HepG2 (cell line): ENCODE measurements around the gene PODXL2. TPM values are rescaled to one million over a fixed set of nuclear protein-coding genes. Genes with fewer than 3 reads are reported as not detected.

Source experiments
- EED ChIP-seq: sonication (generic); formaldehyde crosslinking; IDR thresholded peaks from 2 replicates; pipeline ENCODE4 v1.5.0; 2020; ENCODE audit warnings: mild to moderate bottlenecking, missing genetic modification reagents
- KLF11 ChIP-seq: IDR thresholded peaks from 2 replicates; pipeline ENCODE4 v1.6.1; 2016; ENCODE audit warnings: missing compliant biosample characterization
- MEIS2 ChIP-seq: sonication (generic); formaldehyde crosslinking; IDR thresholded peaks from 2 replicates; pipeline ENCODE4 v1.9.0; 2021; ENCODE audit warnings: mild to moderate bottlenecking, missing genetic modification reagents
- NFIB ChIP-seq: sonication (generic); formaldehyde crosslinking; IDR thresholded peaks from 2 replicates; pipeline ENCODE4 v1.9.0; 2021; ENCODE audit warnings: missing genetic modification reagents, mild to moderate bottlenecking, borderline replicate concordance
- NR3C1 ChIP-seq: sonication (generic); formaldehyde crosslinking; IDR thresholded peaks from 2 replicates; pipeline ENCODE4 v1.4.0; 2020; ENCODE audit warnings: missing genetic modification reagents
- RXRB ChIP-seq: IDR thresholded peaks from 2 replicates; pipeline ENCODE4 v1.6.1; 2016; ENCODE audit warnings: borderline replicate concordance, missing genetic modification reagents, missing compliant biosample characterization
- SRY ChIP-seq: sonication (generic); formaldehyde crosslinking; IDR thresholded peaks from 2 replicates; pipeline ENCODE4 v1.8.0; 2022; ENCODE audit warnings: mild to moderate bottlenecking, missing genetic modification reagents
- ZNF354B ChIP-seq: sonication (generic); formaldehyde crosslinking; IDR thresholded peaks from 2 replicates; pipeline ENCODE4 v1.8.0; 2022; ENCODE audit warnings: mild to moderate bottlenecking, missing genetic modification reagents
- ZNF674 ChIP-seq: sonication (generic); formaldehyde crosslinking; IDR thresholded peaks from 2 replicates; pipeline ENCODE4 v1.5.0; 2020; ENCODE audit warnings: low read depth, mild to moderate bottlenecking, missing genetic modification reagents
- ZNF749 ChIP-seq: sonication (generic); formaldehyde crosslinking; IDR thresholded peaks from 2 replicates; pipeline ENCODE4 v1.8.0; 2022; ENCODE audit warnings: mild to moderate bottlenecking, missing genetic modification reagents, moderate library complexity, borderline replicate concordance
- polyA plus RNA-seq, 8 experiments: library from polyadenylated mRNA; depleted of rRNA in 3 of 8; stranded (reverse) in 7 of 8; unstranded in 1 of 8; fragments of >200 nt; fragmentation: Illumina TruSeq in 4 of 8; extraction: Trizol in 4 of 8; gene quantifications; 2 replicates each; pipeline versions ENCODE4 v1.2.1 to v1.2.3, GENCODE V29; 2011 to 2016; ENCODE audit warnings: low read depth in 4 of 8, missing spikeins in 1 of 8, mixed read lengths in 1 of 8; ENCODE audit not compliant: insufficient read depth in 1 of 8
- total RNA-seq, 5 experiments: library from RNA; depleted of rRNA; stranded (reverse); fragments of >200 nt; fragmentation: Illumina TruSeq; extraction: Trizol; gene quantifications; 2 replicates each; pipeline ENCODE4 v1.2.3, GENCODE V29; 2016; ENCODE audit warnings: low read depth in 1 of 5
- TF ChIP-seq, protein P1 (sequence below): sonication (generic); formaldehyde crosslinking; IDR thresholded peaks from 2 replicates; pipeline ENCODE4 v1.8.0; 2022; ENCODE audit warnings: missing genetic modification reagents, mild to moderate bottlenecking, inconsistent platforms, borderline replicate concordance
- TF ChIP-seq, protein P2 (sequence below): sonication (generic); formaldehyde crosslinking; IDR thresholded peaks from 2 replicates; pipeline ENCODE4 v1.5.0; 2020; ENCODE audit warnings: missing genetic modification reagents
- TF ChIP-seq, protein P3 (sequence below): sonication (generic); formaldehyde crosslinking; IDR thresholded peaks from 2 replicates; pipeline ENCODE4 v1.5.0; 2020; ENCODE audit warnings: missing genetic modification reagents
- TF ChIP-seq, protein P4 (sequence below): sonication (generic); formaldehyde crosslinking; IDR thresholded peaks from 2 replicates; pipeline ENCODE4 v1.8.0; 2022; ENCODE audit warnings: missing genetic modification reagents, mild to moderate bottlenecking, moderate library complexity, borderline replicate concordance
- TF ChIP-seq, protein P5 (sequence below): sonication (generic); formaldehyde crosslinking; IDR thresholded peaks from 2 replicates; pipeline ENCODE4 v1.8.0; 2023; ENCODE audit warnings: mild to moderate bottlenecking, missing genetic modification reagents
- TF ChIP-seq, protein P6 (sequence below): IDR thresholded peaks from 2 replicates; pipeline ENCODE4 v1.6.1; 2018; ENCODE audit warnings: missing genetic modification reagents

Gene PODXL2
- total and polyA plus RNA-seq, 2 of the 13 experiments (the other 11 are each of a cell fraction or from before 2014, with no cell fraction given): 20.4 to 25.1 TPM

DNA sequence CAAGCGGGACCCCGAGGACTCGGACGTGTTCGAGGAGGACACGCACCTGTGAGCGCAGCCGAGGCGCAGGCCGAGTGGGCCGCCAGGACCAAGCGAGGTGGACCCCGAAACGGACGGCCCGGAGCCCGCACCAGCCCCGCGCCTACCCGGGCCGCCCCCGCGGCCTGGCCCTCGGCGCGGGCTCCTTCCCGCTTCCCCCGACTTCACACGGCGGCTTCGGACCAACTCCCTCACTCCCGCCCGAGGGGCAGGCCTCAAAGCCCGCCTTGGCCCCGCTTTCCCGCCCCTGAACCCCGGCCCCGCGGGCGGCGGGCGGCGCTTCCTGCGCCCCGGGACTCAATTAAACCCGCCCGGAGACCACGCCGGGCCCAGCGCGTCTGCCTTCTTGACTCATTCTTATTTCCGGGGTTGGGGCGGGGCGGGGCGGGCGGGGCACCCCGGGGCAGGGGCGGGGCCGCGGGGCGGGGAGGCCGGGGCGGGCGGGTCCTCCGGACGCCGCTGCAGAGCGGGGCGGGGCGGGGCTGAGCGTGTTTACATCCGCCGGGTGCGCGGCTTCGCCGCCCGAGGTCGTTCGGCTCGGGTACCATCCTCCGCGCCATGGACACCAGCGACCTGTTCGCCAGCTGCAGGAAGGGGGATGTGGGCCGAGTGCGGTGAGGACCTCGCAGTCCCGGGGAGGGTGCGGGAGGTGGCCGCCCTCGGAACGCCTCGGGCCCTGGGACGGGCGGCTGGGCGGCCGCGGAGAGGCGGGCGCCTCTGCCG, 43.6 kb downstream of the PODXL2 start, which contains the start of gene ABTB1 (continued):
- TF ChIP-seq, protein P1, sequence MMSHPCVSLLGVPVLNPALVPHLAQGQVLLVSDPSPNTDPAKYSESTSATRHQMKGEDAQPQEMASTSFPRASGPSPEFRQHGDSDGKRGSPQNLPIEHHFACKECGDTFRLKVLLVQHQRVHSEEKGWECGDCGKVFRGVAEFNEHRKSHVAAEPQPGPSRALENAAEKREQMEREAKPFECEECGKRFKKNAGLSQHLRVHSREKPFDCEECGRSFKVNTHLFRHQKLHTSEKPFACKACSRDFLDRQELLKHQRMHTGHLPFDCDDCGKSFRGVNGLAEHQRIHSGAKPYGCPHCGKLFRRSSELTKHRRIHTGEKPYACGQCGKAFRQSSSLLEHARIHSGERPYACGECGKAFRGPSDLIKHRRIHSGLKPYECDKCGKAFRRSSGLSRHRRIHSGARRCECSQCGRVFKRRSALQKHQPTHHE (CRISPR knock-in tag): no peak
- 0 out of 2 replicates have a peak, but pooled peaks have one; percentile 17 for TF ChIP-seq ZNF674 (CRISPR knock-in tag)
- TF ChIP-seq, protein P2, sequence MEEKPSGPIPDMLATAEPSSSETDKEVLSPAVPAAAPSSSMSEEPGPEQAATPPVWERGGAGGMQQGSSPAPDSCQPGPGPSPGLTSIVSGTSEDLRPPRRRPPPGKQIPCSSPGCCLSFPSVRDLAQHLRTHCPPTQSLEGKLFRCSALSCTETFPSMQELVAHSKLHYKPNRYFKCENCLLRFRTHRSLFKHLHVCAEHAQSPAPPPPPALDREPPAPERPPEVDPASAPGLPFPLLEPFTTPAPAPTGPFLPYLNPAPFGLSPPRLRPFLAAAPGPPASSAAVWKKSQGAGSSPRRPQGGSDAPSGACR (CRISPR knock-in tag): peak; percentile 26; the same call in 1 of the 2 replicates
- no peak for TF ChIP-seq ZNF354B (CRISPR knock-in tag)
- no peak for TF ChIP-seq EED (CRISPR knock-in tag)
- peak; percentile 43; the same call in 1 of the 2 replicates for TF ChIP-seq ZNF749
- no peak for TF ChIP-seq RXRB (CRISPR knock-in tag)
- TF ChIP-seq, protein P3, sequence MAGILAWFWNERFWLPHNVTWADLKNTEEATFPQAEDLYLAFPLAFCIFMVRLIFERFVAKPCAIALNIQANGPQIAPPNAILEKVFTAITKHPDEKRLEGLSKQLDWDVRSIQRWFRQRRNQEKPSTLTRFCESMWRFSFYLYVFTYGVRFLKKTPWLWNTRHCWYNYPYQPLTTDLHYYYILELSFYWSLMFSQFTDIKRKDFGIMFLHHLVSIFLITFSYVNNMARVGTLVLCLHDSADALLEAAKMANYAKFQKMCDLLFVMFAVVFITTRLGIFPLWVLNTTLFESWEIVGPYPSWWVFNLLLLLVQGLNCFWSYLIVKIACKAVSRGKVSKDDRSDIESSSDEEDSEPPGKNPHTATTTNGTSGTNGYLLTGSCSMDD: no peak
- TF ChIP-seq KLF11 (CRISPR knock-in tag): no peak
- TF ChIP-seq SRY (CRISPR knock-in tag): no peak
- TF ChIP-seq, protein P4, sequence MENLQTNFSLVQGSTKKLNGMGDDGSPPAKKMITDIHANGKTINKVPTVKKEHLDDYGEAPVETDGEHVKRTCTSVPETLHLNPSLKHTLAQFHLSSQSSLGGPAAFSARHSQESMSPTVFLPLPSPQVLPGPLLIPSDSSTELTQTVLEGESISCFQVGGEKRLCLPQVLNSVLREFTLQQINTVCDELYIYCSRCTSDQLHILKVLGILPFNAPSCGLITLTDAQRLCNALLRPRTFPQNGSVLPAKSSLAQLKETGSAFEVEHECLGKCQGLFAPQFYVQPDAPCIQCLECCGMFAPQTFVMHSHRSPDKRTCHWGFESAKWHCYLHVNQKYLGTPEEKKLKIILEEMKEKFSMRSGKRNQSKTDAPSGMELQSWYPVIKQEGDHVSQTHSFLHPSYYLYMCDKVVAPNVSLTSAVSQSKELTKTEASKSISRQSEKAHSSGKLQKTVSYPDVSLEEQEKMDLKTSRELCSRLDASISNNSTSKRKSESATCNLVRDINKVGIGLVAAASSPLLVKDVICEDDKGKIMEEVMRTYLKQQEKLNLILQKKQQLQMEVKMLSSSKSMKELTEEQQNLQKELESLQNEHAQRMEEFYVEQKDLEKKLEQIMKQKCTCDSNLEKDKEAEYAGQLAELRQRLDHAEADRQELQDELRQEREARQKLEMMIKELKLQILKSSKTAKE (CRISPR knock-in tag): no peak
- TF ChIP-seq, protein P5, sequence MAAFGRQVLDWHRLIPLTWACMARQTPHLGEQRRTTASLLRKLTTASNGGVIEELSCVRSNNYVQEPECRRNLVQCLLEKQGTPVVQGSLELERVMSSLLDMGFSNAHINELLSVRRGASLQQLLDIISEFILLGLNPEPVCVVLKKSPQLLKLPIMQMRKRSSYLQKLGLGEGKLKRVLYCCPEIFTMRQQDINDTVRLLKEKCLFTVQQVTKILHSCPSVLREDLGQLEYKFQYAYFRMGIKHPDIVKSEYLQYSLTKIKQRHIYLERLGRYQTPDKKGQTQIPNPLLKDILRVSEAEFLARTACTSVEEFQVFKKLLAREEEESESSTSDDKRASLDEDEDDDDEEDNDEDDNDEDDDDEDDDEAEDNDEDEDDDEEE (CRISPR knock-in tag): 0 out of 2 replicates have a peak, but pooled peaks have one; percentile 36
- TF ChIP-seq, protein P6, sequence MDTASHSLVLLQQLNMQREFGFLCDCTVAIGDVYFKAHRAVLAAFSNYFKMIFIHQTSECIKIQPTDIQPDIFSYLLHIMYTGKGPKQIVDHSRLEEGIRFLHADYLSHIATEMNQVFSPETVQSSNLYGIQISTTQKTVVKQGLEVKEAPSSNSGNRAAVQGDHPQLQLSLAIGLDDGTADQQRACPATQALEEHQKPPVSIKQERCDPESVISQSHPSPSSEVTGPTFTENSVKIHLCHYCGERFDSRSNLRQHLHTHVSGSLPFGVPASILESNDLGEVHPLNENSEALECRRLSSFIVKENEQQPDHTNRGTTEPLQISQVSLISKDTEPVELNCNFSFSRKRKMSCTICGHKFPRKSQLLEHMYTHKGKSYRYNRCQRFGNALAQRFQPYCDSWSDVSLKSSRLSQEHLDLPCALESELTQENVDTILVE (CRISPR knock-in tag): peak; percentile 44; the same call in 1 of the 2 replicates
- no peak for TF ChIP-seq MEIS2 (CRISPR knock-in tag)
- TF ChIP-seq NFIB: no peak
- TF ChIP-seq NR3C1: no peak
